ENCODE measurements around the gene CIBAR2. TPM values are rescaled to one million over a fixed set of nuclear protein-coding genes. Genes with fewer than 3 reads are reported as not detected.
"Not testable (repeated sequence)": the region's sequence is repeated elsewhere in the genome, so short reads cannot be mapped to it uniquely, and the experiment has no call there.

Gene CIBAR2
- polyA plus RNA-seq, 3 donors: not detected

- H3K27ac ChIP-seq (ENCODE audit: low read depth, low read length): no peak overlapping the region
- 70 to 83% (median 72%) methylated on average over 16 of the region's 16 CpGs for WGBS, 3 donors
Measured at GRCh38 chr16:85056211-85056748, 56.0 kb downstream of the CIBAR2 start.

DNA sequence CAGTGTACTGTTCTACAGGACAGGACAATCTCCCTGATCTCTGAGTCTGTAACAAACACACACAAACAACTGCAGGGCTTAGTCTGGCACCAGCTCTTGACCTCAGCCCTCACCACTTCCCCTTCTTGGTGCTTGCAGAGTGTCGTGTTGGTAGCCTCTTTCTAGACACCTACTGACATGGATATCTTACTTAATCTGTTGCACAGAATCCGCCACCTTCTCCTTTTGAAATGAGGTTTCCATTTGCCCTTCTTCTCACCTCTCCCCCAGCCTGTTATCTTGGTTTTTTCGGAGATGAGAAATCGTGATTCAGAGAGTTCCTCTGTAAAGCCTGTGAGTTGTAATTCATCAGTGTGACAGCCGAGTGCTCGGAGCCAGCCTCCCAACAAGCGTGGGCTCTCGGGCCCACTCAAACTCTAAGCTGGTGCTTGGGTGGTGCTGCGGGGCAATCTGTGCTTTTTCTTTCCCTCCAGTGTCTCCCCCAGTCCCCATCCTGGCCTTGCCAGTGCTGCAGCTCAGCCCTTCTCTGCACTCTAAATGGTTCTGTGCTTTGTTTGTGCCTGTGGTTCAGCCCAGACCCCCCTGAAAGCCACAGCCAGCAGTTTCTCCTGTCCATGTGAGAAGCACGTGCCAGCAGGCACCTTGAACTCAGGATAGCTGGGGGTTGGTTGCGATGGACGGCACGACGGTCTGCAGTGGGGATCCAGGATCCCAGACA is 56.6 kb downstream of the CIBAR2 start:
- H3K27ac ChIP-seq (ENCODE audit: low read depth, low read length): no peak overlapping the region
- WGBS, 3 donors: 22 to 59% (median 32%) methylated on average over 14 of the region's 14 CpGs

GRCh38 chr16:85054948-85055492 is 57.3 kb downstream of the CIBAR2 start:
- 54 to 76% (median 54%) methylated on average over 6 of the region's 6 CpGs for WGBS, 3 donors
- H3K27ac ChIP-seq (ENCODE audit: low read depth, low read length): peak overlapping the region; percentile 48

DNA sequence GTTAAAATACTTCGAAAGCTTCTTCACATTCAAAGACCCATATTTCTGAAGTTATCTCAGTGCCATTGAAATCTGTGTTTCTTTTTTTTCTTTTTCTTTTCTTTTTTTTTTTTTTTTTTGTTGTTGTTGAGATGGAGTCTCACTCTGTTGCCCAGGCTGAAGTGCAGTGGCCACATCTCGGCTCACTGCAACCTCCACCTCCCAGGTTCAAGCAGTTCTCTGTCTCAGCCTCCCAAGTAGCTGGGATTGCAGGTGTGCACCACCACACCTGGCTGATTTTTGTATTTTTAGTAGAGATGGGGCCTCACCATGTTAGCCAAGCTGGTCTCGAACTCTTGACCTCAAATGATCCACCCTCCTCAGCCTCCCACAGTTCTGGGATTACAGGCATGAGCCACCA is 58.0 kb downstream of the CIBAR2 start:
- 94 to 98% (median 95%) methylated on average over 3 of the region's 3 CpGs for WGBS, 3 donors
- not testable (repeated sequence) for H3K27ac ChIP-seq (ENCODE audit: low read depth, low read length)

DNA sequence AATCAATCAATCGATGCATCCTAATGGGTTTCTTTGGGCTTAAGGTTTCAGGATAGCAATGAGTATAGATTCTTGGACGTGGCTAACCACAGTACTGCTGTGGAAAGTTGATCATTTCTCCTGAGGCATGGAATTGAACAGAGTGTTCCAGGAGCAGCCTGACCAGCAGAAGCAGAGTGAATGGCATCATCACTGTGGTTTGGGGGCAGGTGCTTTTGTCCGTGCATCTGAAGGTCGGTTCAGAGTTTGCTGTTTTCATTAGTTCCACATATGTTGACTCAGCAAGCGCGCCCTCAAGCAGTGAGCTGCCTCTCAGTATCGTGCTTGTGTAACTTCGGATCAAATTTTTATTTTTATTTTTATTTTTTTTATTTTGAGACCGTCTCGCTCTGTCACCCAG is 59.7 kb downstream of the CIBAR2 start:
- no peak overlapping the region for H3K27ac ChIP-seq (ENCODE audit: low read depth, low read length)
- WGBS, 3 donors: 86 to 91% (median 91%) methylated on average over 10 of the region's 10 CpGs

DNA sequence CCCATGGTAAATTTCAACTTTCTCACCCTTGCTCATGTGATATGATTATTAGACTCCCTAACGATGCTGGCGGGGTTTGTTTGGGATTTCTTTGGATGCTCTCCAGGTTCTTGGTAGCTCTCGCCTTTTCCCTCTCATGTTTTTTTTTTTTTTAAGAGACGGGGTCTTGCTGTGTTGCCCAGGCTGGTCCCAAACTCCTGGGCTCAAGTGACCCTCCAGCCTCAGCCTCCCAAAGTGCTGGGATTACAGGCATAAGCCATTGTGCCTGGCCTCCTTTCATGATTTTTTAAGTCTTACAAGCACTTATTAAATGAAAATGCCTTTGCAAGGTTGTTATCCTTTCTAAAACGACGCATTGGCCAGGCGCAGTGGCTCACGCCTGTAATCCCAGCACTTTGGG is 60.6 kb downstream of the CIBAR2 start:
- 89 to 94% (median 92%) methylated on average over 8 of the region's 8 CpGs for WGBS, 3 donors
- no peak overlapping the region for H3K27ac ChIP-seq (ENCODE audit: low read depth, low read length)

- H3K27ac ChIP-seq (ENCODE audit: low read depth, low read length): no peak overlapping the region
- 61 to 84% (median 69%) methylated on average over 8 of the region's 8 CpGs for WGBS, 3 donors
Measured at GRCh38 chr16:85051067-85051581, 61.1 kb downstream of the CIBAR2 start.

GRCh38 chr16:85049706-85050305 is 62.5 kb downstream of the CIBAR2 start:
- no peak overlapping the region for H3K27ac ChIP-seq (ENCODE audit: low read depth, low read length)
- 86 to 89% (median 88%) methylated on average over 15 of the region's 15 CpGs for WGBS, 3 donors

GRCh38 chr16:85048921-85049562 is 63.2 kb downstream of the CIBAR2 start:
- H3K27ac ChIP-seq (ENCODE audit: low read depth, low read length): no peak overlapping the region
- 89 to 93% (median 92%) methylated on average over 17 of the region's 17 CpGs for WGBS, 3 donors

Other genes with a start within 250 kb of the CIBAR2 start
- gene ZDHHC7, start 100.9 kb downstream of the CIBAR2 start, polyA plus RNA-seq: 10 to 100 TPM; 13.3 to 29.0 (median 24.3) TPM
- gene KIAA0513, start 84.7 kb downstream of the CIBAR2 start, polyA plus RNA-seq: 1 to 10 TPM; 2.4 to 7.3 (median 4.7) TPM